Brain microvascular endothelial cell (primary cell): ENCODE results near the gene WRAP53.

Source experiments
- DNase-seq: peaks from one replicate; pipeline ENCODE4 v3.0.0-alpha.2; 2020
- H3K27ac ChIP-seq: fragments of 250-450 bp; sonication (Bioruptor Pico); 2 replicates; pipeline ENCODE4 v1.5.1; 2020; ENCODE audit warnings: mild to moderate bottlenecking, moderate library complexity
- H3K27me3 ChIP-seq: fragments of 250-450 bp; sonication (Bioruptor Pico); replicated peaks from 2 replicates; pipeline ENCODE4 v1.5.1; 2020; ENCODE audit warnings: mild to moderate bottlenecking
- H3K36me3 ChIP-seq: fragments of 250-450 bp; sonication (Bioruptor Pico); replicated peaks from 2 replicates; pipeline ENCODE4 v1.5.1; 2020; ENCODE audit warnings: mild to moderate bottlenecking
- H3K4me3 ChIP-seq: 2 replicates; pipeline ENCODE4 v1.5.1; 2011; ENCODE audit warnings: low read depth, mild to moderate bottlenecking, control low read depth, low read length, moderate library complexity
- in situ Hi-C: cut with HindIII; loops from 2 replicates; pipeline ENCODE4 v1.10.0; 2017; ENCODE audit warnings: low sequenced_read_pairs, low pct_ligation_motif_present
- TF ChIP-seq, protein P1 (sequence below): IDR thresholded peaks from 2 replicates; pipeline ENCODE4 v1.5.1; 2011; ENCODE audit warnings: low read depth, mild to moderate bottlenecking, moderate library complexity, low read length, control low read depth, inconsistent platforms; ENCODE audit errors: missing control alignments

WRAP53 gene

DNA sequence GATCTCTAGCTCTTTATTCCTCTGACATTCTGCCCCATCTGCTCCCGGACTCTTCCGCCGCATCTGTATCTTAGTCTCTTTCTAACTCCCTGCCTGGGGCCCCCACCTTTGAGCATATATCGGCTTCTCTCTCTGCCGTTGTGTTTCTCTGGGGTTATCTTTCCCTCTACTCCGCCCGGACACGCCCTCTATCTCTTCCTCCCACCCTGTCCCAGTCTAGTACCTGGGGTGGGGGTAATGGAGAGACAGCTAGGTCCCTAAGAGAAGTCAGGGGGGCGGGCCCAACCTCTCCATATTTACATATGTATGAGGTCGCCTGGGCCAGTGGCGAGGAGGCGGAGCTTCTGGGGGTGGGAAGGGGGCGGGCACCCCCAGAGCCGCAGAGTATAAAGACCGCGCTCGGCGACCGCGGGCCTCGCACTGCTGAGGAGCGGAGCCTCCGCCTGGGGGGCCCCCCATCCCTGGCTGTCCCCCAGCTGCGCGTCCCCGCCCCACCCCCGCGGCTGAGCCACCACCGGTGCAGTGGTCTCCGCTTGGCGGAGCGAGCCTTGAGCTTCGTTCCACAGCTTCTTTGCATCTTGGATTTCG lies 37.7 kb upstream of the WRAP53 start, which contains the start of gene ATP1B2:
Gene ATP1B2 (plus strand): TSS at position 418 of the 588 bp plus-strand sequence. CDS start 593 bp downstream, outside the sequence.
- Histone ChIP-seq H3K36me3 (no peaks in the 10 kb centered on the region), H3K4me3 (peak within 1 kb of the TSS; percentile 32), H3K27ac (no peak within 1 kb of the TSS), H3K27me3 (peaks cover 28% of the 10 kb centered on the region)
- in situ Hi-C loops = no loop called here
- DNase-seq = peak; percentile 16
- TF ChIP-seq, protein P1, sequence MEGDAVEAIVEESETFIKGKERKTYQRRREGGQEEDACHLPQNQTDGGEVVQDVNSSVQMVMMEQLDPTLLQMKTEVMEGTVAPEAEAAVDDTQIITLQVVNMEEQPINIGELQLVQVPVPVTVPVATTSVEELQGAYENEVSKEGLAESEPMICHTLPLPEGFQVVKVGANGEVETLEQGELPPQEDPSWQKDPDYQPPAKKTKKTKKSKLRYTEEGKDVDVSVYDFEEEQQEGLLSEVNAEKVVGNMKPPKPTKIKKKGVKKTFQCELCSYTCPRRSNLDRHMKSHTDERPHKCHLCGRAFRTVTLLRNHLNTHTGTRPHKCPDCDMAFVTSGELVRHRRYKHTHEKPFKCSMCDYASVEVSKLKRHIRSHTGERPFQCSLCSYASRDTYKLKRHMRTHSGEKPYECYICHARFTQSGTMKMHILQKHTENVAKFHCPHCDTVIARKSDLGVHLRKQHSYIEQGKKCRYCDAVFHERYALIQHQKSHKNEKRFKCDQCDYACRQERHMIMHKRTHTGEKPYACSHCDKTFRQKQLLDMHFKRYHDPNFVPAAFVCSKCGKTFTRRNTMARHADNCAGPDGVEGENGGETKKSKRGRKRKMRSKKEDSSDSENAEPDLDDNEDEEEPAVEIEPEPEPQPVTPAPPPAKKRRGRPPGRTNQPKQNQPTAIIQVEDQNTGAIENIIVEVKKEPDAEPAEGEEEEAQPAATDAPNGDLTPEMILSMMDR = no peak

DNA sequence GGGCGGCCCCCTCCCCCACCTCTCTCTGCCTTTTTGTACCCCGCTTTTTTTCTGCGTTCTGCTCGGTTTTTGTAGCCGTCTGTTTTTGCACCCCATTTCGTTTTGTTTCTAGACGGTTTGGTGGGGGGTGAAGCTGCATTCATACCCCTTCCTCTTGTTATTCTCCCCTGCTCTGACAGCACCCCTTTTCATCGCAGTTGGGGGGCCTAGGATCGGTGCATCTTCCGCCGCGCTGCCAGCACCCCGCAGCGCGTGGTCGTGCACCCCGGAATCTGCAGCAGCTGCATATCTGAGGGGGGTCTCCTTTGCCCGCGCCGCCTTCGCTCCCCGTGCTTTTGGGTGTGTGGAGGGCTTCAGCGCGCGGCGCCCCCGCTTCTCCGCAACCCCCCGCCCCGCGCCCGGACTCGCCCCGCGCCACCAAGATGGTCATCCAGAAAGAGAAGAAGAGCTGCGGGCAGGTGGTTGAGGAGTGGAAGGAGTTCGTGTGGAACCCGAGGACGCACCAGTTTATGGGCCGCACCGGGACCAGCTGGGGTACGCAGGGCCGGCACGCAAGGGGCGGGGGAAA lies 37.1 kb upstream of the WRAP53 start:
- Histone ChIP-seq H3K27me3 (peaks cover 28% of the 10 kb centered on the region), H3K27ac (no peak overlapping the region), H3K4me3 (peak overlapping the region; percentile 17), H3K36me3 (no peaks in the 10 kb centered on the region)
- in situ Hi-C loops = no loop called here
- no peak for DNase-seq
- TF ChIP-seq, protein P1 = no peak

GRCh38 chr17:7651665-7652387 lies 36.5 kb upstream of the WRAP53 start:
- no peaks in the 10 kb centered on the region for H3K36me3 ChIP-seq
- no peak for DNase-seq
- no peak overlapping the region for H3K27ac ChIP-seq
- H3K4me3 ChIP-seq = no peak overlapping the region
- H3K27me3 ChIP-seq = peaks cover 28% of the 10 kb centered on the region
- in situ Hi-C loops = no loop called here
- TF ChIP-seq, protein P1 = no peak

DNA sequence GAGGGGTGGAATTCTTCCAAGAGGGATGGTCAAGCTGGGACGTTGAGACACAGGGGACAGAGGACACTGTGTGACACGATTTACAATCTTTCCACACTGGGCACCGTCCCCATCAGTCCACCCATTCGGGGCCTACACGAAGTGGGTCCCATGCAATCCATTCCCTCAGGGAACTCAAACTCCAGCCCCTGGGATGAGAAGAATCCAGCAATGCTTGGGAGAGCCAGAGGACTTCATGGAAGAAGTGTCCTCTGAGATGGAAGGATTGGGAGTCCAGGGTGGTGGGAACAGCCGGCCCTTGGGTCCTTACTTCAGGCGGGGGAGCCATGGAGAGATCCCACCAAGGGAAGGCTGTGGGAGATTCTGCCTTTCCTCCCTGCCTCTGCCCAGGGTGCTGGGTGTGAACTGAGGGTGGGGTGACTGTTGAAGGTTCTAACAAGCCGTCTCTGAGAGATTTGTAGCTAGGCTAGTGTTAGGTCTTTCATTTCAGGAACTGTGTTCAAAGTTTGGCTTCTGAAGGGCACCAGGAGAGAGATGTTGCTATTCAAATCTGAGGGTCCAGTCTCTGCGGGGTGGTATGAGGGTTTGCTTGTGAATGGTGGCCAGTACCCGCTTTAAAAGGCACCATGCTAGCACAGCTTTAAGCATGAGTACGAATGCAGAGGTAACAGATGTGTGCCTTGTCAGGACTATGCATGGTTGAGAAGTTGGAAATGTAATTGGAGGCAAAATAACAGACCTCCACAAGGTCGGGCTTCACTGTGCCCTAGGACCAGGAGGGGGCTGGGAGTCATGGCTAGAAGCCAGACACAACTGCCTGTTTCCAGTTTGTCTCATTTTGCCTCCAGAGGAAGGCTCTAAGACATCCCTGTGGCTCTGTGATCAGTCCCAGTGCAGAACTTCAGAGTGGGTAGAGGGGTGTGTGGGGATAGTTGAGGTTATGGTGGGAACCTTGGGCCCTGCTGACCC lies 35.6 kb upstream of the WRAP53 start:
- in situ Hi-C loops = no loop called here
- DNase-seq = no peak
- Histone ChIP-seq H3K4me3 (no peak overlapping the region), H3K36me3 (no peaks in the 10 kb centered on the region), H3K27me3 (peaks cover 28% of the 10 kb centered on the region), H3K27ac (no peak overlapping the region)
- TF ChIP-seq, protein P1 = no peak

GRCh38 chr17:7654832-7655540 lies 33.3 kb upstream of the WRAP53 start:
- TF ChIP-seq, protein P1 = no peak
- peak; percentile 31 for DNase-seq
- H3K27ac ChIP-seq = no peak overlapping the region
- no peaks in the 10 kb centered on the region for H3K36me3 ChIP-seq
- in situ Hi-C loops = no loop called here
- H3K4me3 ChIP-seq = no peak overlapping the region
- H3K27me3 ChIP-seq = peaks cover 28% of the 10 kb centered on the region
